ENCODE data around the gene SLC22A3.

- no peak for TF ChIP-seq POLR2AphosphoS5 (IDR thresholded peaks at IDR 0.05; ENCODE audit: borderline replicate concordance, low read depth, low read length)
- TF ChIP-seq EZH2 (IDR thresholded peaks at IDR 0.05), result no peak
- no peak for TF ChIP-seq FOXP2 (optimal IDR thresholded peaks at IDR 0.05; ENCODE audit: control extremely low read depth, extremely low read length, insufficient read depth)
These were observed 72.2 kb downstream of the SLC22A3 start for GRCh38 chr6:160420253-160420968.

Data from SK-N-MC (cell line).